DMS 273 treated with DMSO at 0.1 percent for 48 hours (cell line): ENCODE measurements around the gene REC8.

Experiments
- DNase-seq: peaks from one replicate; lab custom pipeline; 2025; lab: John Stamatoyannopoulos, UW

Gene REC8

GRCh38 chr14:24138396-24139271 is 33.2 kb upstream of the REC8 start:
- no peak for DNase-seq

DNA sequence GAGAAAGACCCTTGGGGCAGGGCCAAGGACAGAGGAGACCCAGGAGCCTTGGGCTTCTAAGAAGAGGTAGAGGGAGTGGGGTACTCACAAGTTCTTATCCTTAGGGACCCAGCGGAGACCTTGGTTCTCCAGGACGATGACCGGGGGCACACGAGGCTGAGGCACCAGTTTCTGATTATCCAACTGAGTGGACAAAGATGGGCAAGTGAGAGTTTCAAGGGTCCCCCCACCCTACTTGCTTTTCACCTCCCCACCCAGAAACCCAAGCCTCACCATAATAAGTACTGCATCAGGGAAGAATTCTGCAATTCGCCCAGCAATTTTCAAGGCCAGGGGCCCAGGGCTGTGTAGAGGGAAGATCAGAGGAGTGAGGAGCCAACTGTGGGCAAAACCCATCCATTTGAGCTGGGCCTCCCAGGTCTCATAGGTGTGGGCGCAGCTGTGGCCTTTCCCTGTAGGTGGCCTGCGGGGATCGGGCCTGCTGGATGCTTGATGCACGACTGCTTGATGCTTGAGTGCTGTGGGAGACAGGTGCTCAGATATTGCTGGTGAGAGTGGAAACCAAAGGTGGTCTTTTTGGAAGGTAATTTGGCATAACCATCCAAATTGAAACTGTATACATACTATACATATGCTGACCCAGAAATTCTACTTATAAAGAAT is 32.5 kb upstream of the REC8 start:
- no peak for DNase-seq

DNA sequence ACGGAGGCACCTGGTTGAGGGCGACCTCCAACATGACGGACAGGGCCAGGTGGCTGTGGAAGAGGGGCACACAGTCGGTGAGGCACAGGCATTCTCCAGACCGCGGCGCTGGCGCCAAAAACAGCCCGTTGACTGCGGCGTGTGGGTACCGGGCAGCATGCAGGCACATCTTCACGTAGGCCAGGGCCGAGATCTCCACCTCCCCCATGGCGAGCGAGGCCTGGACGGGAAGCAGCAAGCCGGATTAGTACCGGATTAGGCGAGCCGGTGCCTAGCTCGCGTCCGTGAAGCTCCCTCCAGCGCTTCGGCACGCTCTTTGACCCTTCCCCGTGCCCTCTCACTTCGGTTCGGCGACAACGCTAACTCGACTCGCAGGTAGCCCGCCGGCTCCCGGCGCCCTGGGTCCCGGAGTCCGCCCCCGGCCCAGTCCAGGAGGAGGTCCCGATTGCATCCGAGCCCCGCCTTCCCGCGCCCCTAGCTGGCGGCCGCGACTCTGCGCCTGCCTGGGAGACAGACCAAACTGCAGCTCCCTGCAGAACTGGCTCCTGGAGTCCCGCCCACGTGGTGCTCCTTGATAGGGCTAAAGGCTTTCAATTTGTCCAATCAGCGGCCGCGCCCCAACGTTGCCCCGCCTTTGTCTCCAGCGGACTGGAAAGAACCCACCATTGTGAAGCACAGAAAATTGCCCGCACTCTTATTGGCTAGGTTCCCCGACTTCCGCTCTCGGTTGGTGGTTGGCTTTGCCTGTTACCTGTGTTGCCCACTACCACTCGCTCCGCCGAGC is 30.6 kb upstream of the REC8 start, which contains the start of gene EMC9:
Gene EMC9 (minus strand): TSS at position 495 of the 784 bp plus-strand sequence. CDS start 287 bp downstream, at position 208.
- peak; percentile 99 for DNase-seq

DNA sequence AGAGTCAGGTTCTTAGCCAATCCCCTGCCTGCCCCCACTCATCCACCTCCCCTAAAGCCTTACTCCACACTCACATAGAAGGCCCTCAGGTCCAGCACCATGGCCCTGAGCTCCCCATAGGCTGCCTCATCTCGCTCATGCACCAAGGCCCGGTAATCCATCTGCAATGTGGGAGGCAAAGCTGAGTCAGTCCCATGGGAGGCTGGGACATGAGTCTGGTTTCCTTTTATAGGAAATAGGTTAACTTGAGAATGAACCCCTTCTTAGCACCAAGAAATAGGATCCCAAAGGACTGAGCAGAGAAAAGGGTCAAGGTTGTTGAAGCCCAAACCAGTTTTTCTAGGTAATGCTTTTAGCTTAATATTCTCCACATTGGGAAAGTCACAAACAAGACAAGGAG is 28.4 kb upstream of the REC8 start:
- DNase-seq = no peak

- DNase-seq = no peak
Observed at GRCh38 chr14:24144451-24144850, 27.4 kb upstream of the REC8 start.

GRCh38 chr14:24145219-24145618 is 26.7 kb upstream of the REC8 start:
- DNase-seq = no peak

DNA sequence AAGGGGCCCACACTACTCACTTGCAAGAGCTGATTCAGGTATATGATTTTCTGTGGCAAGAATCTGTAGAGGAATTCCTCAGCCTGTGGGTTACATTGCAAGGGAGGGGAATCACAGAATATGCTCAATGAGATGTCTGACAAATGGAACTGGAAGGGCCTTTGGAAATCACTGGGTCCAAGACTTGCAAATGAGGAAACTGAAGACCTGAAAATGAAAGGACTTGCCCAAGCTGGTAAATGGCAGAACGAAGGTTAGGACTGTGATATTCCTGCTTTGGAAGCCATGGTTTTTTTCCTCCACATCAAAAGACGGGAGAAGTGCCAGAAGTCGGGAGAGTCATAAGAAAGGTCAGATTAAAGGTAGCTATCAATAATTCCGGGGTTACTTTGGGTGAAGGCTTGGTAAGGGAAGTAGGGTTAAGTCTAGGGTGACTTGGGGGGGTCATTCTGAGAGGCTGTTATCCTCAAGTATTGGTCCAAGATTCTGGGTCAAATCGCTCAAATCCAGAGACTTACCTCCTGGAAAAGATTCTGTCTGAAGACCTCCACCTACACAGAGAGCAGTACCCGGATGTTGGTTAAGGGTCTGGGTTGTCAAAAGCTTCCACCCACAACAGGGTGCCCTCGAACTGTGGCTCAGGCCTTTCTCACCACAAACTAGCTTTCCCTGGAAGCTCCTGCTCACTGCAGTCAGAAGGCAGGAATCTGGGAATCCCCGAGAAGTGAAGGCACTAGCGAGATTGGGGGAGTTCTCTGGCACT is 26.0 kb upstream of the REC8 start:
- no peak for DNase-seq

GRCh38 chr14:24146453-24146977 is 25.4 kb upstream of the REC8 start, which contains the start of gene PSME2:
TSS of gene PSME2 (minus strand) at chr14:24146610. CDS start at chr14:24146581, 29 bp downstream.
- peak; percentile 96 for DNase-seq

DNA sequence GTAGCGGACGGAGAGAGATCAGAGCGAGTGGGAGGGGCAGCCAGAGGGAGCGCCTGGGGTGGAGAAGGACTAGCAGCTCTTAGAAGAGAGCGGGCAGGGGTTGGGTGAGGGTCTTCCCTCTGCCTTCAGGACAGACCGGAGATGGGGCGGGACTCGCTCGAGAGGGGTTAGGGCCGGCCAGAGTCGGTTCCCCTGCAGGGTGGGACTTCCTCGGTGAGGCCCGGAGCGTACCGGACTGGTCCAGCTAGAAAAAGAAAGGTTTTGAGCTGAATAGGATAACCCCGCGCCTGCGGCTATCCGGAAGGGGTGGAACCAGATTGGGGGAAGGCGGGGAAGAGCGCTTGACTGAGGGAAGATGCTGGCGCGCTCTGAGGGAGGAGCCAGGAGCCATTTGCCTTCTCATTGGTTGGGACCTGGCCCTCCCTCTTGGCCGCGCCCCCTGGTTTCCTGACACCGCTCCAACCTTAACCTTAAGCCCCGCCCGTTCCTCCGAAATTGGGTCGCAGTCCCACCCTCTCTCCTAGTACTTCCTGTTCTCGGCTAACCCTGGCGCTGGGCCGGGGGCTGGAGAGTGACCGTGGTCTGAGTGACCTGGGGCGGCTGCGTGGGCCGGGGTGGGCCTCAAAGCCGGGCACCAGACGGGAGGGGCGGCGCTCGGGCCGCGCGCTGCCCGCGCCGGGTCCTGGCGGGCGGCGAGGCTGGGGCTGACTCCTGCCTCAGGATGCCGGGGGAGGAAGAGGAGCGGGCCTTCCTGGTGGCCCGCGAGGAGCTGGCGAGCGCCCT is 24.7 kb upstream of the REC8 start, which contains the start of gene RNF31:
Gene RNF31 (plus strand): TSS at position 521 of the 783 bp plus-strand sequence. CDS start 201 bp downstream, at position 722.
- DNase-seq = peak; percentile 94

DNA sequence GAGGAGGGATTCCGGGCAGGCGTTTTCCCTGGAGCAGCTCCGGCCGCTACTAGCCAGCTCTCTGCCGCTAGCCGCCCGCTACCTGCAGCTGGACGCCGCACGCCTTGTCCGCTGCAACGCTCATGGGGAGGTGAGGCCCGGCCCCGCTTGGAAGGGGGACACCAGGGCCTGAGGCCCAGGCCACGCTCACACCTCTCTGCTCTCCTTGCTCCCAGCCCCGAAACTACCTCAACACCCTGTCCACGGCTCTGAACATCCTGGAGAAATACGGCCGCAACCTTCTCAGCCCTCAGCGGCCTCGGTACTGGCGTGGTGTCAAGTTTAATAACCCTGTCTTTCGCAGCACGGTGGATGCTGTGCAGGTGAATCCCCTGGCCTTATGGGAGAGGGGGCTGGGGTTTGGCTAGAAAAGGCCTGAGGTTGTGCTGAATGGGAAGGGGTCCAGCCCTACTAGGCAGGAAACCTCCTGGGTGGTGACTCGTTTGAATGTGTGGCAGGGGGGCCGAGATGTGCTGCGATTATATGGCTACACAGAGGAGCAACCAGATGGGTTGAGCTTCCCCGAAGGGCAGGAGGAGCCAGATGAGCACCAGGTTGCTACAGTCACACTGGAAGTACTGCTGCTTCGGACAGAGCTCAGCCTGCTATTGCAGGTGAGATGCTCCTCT is 24.0 kb upstream of the REC8 start:
- DNase-seq = peak; percentile 33

GRCh38 chr14:24149302-24149969 is 22.4 kb upstream of the REC8 start:
- no peak for DNase-seq

GRCh38 chr14:24150061-24150460 is 21.8 kb upstream of the REC8 start:
- no peak for DNase-seq

DNA sequence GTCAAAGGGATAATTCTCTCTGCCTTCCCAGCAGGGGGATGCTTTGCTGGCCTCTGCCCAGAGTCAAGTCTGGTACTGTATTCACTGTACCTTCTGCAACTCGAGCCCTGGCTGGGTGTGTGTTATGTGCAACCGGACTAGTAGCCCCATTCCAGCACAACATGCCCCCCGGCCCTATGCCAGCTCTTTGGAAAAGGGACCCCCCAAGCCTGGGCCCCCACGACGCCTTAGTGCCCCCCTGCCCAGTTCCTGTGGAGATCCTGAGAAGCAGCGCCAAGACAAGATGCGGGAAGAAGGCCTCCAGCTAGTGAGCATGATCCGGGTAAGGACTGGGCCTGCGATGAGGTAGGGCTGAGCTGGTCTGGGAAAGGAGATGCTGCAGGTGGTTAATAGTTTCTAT is 21.3 kb upstream of the REC8 start:
- no peak for DNase-seq

DNA sequence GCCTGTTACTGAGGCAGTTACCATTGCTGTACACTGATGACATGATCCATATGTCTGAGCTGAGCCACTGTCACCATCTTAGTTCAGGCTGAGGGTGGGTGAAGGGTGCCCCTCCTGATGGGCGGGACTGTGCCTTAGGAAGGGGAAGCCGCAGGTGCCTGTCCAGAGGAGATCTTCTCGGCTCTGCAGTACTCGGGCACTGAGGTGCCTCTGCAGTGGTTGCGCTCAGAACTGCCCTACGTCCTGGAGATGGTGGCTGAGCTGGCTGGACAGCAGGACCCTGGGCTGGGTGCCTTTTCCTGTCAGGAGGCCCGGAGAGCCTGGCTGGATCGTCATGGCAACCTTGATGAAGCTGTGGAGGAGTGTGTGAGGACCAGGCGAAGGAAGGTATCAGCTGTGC is 20.9 kb upstream of the REC8 start:
- DNase-seq = no peak

DNA sequence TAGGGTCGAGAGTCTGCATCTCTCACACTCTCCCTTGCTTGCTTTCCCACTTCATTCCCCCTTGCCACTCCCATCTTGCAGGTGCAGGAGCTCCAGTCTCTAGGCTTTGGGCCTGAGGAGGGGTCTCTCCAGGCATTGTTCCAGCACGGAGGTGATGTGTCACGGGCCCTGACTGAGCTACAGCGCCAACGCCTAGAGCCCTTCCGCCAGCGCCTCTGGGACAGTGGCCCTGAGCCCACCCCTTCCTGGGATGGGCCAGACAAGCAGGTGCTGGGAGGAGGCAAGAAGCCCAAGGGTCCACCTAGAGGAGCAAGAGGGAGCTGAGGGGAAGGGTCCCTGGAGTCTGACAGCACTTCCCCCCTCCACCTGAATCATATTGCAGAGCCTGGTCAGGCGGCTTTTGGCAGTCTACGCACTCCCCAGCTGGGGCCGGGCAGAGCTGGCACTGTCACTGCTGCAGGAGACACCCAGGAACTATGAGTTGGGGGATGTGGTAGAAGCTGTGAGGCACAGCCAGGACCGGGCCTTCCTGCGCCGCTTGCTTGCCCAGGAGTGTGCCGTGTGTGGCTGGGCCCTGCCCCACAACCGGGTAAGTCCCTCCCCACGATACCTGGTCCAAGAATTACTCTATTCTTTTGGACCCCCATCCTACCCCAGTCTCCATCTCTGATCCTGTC is 20.3 kb upstream of the REC8 start:
- no peak for DNase-seq

DNA sequence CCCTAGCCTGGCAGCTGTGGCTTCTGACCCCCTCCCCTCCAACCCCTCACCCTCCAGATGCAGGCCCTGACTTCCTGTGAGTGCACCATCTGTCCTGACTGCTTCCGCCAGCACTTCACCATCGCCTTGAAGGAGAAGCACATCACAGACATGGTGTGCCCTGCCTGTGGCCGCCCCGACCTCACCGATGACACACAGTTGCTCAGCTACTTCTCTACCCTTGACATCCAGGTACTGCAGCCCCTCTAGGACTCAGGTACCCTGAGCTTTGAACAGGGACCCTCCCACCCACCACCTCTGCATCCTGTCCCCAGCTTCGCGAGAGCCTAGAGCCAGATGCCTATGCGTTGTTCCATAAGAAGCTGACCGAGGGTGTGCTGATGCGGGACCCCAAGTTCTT is 16.8 kb upstream of the REC8 start:
- no peak for DNase-seq

GRCh38 chr14:24156840-24157239 is 15.0 kb upstream of the REC8 start:
- DNase-seq = no peak

GRCh38 chr14:24157331-24157730 is 14.5 kb upstream of the REC8 start:
- no peak for DNase-seq
